Hepatic stellate cell (primary cell): Measurements from ENCODE around the gene LDB1.

ENCODE experiments used
- DNase-seq: peaks from one replicate; pipeline ENCODE4 v3.0.0; 2011; ENCODE audit warnings: low spot score

The LDB1 gene

DNA sequence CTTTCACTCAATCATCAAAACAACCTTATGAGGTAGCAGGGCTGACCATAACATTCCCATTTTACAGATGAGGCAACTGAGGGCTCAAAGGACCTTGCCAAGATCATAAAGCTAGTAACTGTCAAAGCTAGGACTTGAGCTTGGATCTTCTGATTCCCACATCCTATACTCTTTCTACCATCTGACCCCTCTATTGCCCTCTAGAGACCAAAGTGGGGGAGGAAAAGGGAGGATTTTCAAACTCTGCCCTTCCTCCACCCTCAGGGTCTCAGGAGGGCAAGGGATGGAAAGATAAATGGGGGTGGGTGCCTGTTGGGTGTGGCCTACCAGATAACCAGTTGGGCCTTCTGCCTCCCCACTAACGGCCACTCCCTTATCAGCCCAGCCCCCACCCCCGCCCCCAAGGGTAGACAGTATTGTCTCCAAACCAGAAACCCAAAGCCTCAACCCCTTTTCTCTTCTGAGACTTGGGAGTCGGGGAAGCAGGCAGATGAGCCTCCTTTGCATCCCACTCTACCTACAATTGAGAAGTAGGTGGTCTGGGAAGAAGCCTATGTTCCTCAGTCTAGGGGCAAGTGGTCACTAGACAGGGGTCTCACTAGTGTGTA is 7.9 kb downstream of the LDB1 start:
- DNase-seq, result no peak

DNA sequence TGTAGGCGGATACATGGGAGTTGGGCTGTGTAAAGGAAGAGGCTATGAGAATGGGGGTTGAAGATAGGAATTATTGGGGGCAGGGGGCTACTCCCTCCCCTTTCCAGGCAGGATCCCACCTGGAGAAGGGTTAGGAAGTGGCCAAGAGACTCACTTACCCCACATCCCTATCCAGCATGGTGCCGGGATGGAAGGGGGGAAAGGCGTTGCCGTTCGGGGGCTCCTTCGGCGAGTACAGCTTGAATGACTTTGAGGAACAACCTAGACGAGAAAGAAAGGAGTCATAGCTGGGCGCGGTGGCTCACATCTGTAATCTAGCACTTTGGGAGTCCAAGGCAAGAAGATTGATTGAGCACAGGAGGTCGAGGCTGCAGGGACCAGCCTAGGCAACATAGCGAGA is 8.9 kb downstream of the LDB1 start:
- no peak for DNase-seq

DNA sequence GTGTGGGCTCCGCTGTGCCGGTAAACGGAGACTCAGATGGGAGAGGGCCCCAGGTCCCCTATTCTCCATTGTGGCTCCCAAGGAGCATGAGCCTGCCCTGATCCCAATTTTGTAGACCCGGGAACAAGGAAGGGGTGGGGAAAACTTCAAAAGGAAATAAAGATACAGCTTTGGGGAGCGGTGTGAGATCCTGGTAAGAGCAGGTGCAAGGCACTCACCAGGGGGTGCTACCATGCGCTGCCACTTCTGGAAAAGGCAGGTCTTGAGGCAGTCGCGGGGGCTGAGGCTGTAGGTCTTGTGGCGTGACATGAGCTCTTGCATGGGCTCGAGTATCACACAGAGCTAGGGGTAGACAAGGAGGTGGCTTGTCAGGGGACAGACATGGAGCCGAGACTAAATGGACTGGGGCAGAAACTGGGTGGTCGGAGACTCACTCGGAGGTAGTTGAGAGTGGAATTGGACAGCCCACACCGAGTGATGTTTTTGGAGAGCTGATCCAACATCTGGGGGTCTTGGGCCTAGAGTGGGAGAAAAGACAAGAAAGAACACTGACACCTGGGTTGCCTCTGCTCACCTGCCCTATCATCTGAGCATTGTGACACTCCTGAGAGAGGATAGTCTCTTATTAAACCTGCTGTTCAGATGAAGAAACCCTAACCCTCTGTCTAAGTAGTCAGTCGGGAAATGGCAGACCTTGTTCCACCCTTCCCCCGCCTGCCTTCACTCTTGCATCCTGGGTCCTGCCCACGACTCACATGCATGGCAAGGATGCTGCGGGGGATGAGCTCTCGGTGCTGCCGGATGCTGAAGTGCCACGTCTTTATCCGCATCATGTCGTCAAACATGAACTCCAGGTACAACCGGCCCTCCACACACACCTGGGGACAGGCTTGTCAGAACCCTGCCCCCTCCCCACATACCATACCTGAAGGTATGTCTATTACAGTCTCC is 10.7 kb downstream of the LDB1 start:
- no peak for DNase-seq

DNA sequence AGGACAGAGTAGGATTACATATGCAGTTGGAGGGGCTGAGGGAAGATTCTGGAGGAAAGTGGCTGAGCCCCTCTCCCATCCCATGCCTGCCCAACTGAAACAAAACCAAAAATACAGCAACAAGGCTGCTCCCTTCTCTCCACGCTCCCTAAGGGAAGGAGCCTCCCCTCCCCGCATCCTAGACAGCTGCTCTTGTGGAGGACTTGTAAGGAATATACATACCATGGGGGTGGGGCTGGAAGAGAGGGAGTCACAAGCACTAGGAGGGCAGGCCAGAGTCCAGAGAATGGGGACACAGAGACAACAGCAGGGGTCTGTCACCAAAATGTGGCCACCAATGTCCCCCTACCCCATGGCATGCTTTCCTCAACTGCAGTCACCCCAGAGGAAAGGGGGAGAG is 13.2 kb downstream of the LDB1 start:
- no peak for DNase-seq

DNA sequence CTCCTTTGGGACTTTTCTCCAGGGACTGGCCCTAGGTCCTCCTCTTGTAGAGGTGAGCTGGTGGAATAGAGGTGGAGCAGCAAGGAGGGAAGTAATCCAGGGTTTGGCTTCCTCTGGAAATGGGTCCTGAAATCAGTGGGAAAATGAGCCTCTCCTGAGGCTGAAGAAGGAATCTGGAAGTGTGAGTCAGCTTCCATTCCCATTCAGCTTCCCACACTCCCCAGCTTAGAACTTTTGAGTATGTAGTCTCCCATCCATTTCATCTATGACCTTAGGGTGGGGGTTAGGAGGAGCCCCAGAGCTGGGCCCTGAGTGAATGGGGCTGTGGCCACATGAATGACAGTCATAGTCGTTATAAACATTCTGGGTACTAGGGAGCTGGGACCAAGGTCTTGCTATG is 17.7 kb downstream of the LDB1 start:
- no peak for DNase-seq

DNA sequence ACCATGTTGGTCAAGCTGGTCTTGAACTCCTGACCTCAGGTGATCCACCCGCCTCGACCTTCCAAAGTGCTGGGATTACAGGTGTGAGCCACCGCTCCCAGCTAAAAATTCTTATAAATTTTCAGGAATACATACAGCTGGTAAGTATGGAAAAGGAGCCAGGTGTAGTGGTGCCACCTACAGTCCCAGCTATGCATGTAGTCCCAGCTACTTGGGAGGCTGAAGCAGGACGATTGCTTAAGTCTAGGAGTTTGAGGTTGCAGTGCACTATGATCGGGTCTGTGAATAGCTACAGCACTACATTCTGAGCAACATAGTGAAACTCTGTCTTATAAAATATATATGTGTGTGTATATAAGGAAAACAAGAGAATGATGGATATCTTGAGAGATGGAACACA is 19.0 kb downstream of the LDB1 start:
- DNase-seq, result no peak

DNA sequence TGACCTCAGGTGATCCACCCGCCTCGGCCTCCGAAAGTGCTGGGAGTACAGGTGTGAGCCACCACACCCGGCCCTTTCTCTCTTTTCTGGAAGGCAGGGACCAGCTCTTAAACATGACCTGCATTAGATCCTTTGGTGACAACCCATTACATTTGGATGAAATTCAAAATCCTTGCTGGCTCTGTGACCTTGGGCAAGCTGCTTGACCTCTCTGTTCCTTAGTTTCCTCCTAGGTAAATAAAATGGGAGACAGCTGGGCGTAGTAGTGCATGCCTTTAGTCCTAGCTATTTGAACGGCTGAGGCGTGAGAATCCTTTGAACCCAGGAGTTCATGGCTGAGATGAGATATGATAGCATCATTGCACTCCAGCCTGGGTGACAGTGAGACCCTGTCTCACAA is 23.7 kb downstream of the LDB1 start:
- DNase-seq, result no peak

DNA sequence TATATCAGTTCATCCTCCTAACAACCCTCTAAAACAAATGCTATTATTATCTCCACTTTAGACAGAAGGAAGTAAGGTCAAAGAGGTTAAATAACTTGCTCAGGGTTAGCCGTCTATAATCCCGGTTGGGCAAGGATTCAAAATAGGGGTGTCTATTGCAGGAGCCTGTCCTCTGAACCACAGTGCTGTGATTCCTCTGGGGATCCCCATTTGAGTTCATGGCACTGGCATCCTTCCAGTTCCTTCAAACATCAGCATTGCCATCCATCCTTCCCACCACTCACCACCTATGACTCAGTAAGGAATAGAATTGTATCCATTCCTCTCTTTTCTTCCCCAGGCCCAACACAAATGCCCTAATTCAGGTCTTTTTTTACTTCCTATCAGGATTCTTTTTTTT is 29.4 kb downstream of the LDB1 start:
- peak; percentile 56 for DNase-seq

DNA sequence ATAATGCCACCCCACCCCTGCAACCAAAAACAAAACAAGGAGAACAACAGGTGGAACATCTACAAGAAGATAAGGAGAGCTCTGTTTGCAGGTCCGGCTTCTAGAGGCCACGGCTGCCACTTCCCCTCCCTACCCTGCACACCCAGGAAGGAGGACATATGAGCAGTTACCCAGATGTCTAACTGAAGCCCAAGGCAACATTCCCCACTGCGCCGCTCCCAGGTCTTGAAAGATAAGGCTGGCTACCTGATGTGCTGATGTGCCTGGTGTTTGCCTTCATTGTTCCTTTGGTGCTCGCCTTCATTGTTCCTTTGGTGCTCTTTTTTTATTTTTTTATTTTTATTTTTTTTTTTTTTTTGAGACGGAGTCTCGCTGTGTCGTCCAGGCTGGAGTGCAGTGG is 34.0 kb downstream of the LDB1 start:
- DNase-seq, result no peak

DNA sequence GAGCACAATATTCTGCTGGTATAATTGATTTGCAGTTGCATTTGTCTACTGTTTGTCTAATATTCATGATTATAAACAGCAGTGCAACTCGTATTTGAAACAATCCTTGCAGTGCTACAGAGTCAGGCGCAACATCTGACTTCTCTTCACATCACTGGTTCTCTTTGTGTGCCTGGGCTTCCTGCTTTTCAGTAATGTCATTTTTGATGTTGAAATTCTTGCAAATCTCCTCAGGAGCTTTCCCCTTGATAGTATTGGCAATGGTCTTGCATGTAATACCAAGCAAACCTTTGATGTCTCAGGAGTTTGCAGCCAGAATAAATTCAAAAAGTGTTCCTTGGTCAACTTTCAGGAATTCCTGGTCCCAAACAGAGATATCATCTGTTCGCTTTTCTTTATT is 34.8 kb downstream of the LDB1 start:
- no peak for DNase-seq

DNA sequence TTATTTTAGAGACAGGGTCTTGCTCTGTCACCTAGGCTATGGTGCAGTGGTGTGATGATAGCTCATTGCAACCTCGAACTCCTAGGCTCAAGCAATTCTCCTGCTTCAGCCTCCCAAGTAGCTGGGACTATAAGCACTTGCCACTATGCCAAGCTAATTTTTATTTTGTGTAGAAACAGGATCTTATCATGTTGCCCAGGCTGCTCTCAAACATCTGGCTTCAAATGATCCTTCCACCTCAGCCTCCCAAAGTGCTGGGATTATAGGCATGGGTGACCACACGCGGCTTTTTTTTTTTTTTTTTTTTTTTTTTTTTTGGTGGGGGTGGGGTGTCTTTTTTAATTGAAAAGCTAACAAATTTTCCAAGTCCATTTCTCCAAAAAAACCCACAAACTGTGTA is 36.6 kb downstream of the LDB1 start:
- no peak for DNase-seq

DNA sequence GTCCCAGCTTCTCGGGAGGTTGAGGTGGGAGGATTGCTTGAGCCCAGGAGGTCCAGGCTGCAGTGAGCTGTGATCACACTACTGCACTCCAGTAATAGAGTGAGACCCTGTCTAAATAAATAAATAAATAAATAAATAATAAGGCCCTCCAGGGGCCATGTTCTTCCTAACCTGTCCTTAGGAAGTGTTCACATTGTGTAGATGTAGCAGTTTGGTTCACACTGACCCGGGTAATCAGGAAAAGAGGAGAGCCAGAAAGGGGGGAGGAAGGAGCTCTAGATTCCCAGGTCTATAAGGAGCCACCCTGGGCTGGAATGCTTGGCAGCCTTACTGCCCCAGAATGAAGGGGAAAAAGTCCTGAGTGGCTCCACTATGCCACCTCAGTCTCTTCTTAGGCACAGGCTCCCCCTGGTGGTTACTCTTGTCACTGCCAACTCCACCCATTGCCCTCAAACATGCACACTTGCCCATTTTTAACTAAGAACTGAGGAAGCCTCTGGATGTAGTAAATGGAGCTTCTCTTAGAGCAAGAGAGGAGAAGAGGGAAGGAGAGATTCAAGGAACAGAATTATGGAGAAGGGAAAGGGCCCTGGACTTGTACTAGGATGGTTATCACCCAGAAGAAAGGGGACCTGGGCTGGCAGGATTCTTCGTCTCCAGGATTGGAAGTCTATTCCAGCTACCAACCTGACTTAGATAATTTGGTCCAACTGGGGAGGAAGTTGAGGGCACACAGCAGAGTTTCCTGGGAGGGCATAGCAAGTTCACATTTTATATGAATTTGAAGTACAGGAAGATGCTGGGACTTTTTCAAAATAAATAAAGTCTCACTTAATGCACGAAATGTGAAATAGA is 47.3 kb downstream of the LDB1 start:
- DNase-seq, result peak; percentile 81

DNA sequence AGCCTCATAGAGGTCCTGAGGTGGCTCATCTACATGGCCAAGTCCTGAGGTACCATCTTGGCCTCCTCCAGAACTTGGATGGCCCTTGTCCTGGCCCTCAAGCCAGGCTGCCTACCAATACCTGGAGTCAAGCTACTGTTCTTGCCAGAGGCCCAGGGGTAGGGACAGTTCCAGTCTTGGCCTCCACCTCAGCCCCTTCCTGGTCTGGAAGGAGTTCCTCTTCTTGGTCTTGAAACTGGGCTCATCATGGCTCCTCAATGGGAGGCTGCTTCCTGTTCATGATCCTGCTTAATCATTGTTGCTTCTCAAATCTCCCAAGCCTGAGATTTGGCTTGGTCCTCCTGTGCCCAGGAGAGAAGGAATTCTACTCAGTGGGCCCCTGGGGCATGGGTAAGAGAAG is 51.1 kb downstream of the LDB1 start:
- DNase-seq, result no peak

DNA sequence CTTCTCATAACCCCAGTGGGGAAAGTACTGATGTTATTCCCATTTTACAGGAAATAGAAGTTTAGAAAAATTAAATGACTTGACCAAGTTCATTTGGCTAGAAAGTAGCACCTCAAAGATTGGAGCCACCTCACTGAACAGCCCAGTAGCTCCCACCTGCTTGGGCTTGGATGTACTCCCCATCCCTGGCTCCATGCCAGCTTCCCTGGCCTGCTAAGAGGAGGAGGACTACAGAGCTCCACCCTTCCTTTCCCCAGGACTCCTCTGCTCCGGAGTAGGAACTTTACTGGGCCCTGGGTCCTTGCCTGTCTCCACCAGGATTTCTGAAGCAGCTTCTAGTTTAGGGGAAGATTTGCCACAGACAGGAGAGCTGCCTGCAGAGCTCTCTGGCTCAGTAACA is 52.0 kb downstream of the LDB1 start:
- no peak for DNase-seq

DNA sequence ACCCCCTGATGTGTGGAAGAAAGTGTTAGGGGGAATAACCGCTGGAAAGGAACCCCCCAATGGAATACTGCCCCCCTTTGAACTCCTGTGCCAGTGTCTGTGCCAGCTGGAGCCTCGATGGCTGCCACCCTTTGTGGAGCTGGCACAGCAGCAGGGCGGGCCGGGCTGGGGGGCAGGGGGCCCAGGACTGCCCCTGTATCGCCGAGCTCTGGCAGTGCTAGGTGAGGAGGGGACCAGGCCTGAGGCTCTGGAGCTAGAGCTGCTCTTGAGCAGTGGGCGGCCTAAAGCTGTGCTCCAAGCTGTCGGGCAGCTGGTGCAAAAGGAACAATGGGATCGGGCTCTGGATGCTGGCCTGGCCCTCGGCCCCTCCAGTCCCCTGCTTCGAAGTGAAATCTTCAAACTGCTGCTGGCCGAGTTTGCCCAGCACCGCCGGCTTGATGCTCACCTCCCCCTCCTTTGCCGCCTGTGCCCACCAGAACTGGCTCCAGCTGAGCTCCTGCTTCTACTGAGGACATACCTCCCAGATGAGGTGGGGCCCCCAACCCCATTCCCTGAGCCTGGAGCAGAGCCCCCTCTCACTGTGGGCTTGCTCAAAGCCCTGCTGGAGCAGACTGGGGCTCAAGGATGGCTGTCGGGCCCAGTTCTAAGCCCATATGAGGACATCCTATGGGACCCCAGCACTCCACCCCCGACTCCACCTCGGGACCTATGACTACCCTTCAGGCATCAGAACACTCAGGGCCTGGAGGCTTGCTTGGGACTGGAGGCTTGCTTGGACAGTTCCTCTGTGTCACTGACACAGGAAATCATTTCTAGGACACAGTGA is 52.9 kb downstream of the LDB1 start:
- DNase-seq, result no peak

DNA sequence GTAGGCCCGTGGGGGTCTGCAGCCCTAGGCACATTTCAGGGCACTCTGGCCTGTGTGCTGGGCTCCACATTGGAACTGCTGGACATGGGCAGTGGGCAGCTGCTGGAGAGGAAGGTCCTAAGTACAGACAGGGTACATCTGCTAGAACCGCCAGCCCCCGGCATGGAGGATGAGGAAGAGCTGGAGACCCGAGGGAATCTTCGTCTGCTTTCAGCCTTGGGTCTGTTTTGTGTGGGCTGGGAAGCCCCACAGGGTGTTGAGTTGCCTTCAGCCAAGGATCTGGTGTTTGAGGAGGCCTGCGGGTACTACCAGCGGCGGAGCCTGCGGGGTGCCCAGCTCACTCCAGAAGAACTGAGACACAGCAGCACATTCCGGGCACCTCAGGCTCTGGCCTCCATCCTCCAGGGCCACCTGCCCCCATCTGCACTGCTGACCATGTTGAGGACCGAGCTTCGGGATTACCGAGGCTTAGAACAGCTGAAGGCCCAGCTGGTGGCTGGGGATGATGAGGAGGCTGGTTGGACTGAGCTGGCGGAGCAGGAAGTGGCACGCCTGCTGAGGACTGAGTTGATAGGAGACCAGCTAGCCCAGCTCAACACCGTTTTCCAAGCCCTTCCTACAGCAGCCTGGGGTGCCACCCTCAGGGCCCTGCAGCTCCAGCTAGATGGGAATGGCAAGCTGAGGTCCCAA is 53.6 kb downstream of the LDB1 start:
- DNase-seq, result no peak

DNA sequence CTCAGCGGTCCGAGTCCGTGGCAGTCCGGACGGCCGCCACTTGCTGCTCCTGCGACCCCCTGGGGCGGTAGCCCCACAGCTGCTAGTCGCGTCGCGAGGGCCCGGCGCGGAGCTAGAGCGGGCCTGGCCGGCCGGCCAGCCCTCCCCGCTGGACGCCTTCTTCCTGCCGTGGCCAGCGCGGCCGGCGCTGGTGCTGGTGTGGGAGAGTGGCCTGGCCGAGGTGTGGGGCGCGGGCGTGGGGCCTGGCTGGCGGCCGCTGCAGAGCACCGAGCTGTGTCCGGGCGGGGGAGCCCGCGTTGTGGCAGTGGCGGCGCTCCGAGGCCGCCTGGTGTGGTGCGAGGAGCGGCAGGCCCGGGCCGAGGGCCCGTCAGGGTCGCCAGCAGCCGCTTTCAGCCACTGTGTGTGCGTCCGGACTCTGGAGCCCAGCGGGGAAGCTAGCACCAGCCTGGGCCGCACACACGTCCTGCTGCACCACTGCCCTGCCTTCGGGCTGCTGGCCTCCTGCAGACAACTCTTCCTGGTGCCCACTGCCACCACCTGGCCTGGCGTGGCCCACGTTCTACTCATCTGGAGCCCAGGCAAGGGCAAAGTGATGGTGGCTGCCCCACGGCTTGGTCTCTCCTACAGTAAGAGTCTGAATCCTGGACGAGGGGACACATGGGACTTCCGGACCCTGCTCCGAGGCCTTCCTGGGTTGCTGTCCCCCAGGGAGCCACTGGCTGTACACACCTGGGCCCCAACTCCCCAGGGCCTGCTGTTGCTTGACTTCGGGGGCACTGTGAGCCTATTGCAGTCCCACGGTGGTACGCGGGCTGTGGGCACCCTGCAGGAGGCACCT is 54.4 kb downstream of the LDB1 start:
- peak; percentile 50 for DNase-seq

DNA sequence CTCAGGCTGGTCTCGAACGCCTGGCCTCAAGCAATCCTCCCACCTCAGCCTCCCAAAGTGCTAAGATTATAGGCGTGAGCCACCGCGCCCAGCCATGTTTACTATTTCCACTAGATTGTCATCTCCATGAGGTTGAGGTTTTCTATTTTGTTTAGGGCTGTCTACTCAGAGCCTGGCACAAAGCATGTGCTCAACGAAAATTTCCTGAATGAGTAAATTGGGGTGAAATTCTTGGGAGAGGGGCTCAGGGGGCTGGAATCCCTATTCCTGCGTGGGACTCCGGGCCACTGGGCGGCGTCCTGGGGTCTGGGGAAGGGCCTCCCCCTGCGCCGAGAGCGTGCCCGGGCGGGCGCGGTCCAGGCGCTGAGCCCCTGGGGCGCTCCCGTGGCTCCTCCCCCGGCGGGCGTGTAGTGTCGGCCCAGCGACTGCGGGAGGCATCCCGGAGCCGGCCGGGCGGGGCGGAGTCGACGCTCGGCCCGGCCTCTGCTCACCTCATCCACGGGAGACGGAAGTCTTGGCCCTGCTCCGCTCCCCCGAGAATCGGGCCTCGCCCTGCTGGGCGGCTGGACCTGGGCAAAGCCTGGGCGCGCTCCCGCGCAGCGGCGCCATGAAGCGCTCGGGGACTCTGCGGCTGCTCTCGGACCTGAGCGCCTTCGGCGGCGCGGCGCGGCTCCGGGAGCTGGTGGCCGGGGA is 55.2 kb downstream of the LDB1 start, which contains the start of gene HPS6:
TSS of gene HPS6 (plus strand) at position 482 of the 693 bp plus-strand sequence. CDS start at position 608, 126 bp downstream.
- peak; percentile 95 for DNase-seq

DNA sequence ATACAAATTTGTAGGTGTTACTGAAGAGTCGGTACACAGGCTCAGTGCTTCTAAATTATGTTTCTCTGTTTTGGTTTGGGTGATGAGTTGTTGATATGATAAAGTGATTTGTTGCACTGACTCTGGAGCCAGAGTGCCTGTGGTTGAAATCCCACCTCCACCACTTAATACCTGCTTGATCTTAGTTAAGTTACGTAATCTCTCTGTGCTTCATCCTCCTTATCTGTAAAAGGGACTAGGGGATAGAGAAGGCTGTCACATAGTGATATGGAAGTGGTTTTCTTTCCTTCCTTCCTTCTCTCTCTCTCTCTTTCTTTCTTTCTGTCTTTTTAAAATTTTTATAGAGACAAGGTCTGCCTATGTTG is 55.7 kb downstream of the LDB1 start:
- DNase-seq, result no peak

DNA sequence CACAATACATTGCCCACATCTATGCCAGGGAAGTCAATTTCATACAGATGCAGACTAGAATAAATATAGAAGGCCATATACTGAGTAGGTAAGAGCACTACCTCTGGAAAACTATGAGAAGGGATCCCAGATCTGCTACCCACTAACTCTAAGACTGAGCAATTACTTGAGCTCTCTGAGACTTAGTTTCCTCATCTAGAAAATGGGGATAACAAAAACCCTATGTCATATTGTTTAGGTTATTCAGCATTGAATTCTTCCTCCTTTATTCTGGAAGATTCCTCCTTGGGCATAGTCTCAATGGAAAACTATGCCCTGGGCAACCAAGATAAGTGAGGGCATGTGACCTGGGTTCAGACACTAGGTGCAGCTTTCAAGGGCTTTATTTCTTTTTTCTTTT is 60.2 kb downstream of the LDB1 start:
- no peak for DNase-seq
